Left renal pelvis (tissue), 4 donors: ENCODE data around the gene GHRHR. TPM values are rescaled to one million over a fixed set of nuclear protein-coding genes. Genes with fewer than 3 reads are reported as not detected.

ENCODE experiments used
- DNase-seq, 4 donors: peaks; one replicate each; pipeline ENCODE4 v3.0.0-alpha.2; 2013; ENCODE audit warnings: low read depth in 4 of 4, low spot score in 3 of 4
- polyA plus RNA-seq, 4 donors: library from polyadenylated mRNA; unstranded; fragments of 120-200 nt; gene quantifications; one replicate each; pipeline ENCODE4 v1.2.1, GENCODE V29; 2013; ENCODE audit not compliant: insufficient read length in 4 of 4

GHRHR gene
- polyA plus RNA-seq, 4 donors, result 0.20 to 0.40 (median 0.23) TPM; not detected in 1

DNA sequence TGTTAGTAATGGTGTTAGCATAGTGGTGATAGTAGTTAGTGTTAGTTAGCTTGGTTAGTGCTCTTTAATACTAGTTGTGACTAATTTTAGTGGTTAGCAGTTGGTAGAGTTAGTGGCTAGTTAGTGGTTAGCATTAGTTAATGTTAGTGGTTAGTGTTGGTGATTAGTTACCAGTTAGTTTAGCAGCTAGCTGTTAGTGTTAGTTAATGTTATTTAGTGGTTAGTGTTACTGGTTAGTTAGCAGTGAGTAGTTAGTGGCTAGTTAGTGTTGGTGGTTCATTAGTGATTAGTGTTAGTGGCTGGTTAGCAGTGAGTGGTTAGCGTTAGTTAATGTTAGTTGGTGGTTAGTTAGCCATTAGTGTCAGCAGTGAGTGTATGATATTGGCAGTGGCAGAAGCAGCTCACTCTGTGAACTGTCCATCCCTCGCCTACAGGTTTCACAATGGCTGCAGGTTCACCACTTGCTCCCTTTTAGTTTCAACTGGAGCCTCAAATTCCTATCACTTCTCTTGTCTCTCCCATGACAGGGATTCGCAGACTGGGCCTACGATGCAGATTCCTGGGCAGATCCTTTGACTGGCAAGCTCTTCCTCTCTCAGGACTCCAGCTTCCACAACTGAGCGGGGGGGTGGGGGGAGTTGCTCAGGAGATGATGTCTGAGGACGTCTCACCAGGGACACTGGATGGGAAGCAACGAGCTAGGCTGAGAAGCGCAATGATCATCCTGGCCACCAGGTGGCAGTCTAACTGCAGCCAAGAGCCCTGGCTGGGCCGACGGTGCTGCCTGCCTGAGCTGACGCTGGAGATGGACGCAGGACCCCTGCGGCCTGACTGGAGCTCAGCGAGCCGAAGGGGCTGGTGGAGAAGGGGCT lies 19.5 kb downstream of the GHRHR start:
- peak; percentile 53 to 65 (median 64) for DNase-seq

GRCh38 chr7:30983914-30984247 lies 20.1 kb downstream of the GHRHR start:
- DNase-seq, result no peak

DNA sequence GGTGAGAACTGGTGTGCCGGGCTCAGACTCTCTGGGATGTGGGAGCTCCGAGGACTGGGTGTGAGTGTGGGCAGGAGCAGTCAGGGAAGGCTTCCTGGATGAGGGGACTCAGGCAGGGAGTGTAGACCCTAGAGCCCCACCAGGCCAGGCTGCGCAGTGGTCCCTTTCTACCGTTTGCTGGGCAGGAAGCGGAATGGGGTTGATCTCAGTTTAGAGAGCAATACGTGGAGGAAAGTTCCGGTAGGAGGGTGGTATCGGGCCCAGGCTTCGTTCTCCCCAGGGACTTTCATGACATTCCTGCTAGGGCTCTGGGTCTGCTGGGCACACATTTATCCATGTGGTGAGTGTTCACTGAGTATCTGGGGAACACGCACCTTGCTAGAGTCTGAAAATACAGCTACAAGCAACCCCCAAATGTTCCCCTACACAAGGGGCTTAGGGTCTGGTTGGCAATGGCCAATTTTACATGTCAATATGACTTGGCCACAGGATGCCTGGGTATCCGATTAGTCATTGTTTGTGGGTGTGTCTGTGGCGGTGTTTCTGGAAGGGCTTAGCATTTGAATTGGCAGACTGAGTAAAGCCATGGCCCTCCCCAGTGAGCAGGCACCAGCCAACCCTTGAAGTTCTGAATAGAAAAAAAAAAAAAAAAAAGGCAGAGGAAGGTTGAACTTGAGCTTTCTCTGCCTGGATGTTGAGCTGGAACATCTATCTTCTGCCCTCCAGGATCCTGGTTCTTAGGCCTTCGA lies 20.8 kb downstream of the GHRHR start:
- no peak for DNase-seq

- DNase-seq, result no peak
Measured at GRCh38 chr7:30985756-30986155, 22.0 kb downstream of the GHRHR start.

GRCh38 chr7:30986331-30986730 lies 22.6 kb downstream of the GHRHR start:
- DNase-seq, result no peak

DNA sequence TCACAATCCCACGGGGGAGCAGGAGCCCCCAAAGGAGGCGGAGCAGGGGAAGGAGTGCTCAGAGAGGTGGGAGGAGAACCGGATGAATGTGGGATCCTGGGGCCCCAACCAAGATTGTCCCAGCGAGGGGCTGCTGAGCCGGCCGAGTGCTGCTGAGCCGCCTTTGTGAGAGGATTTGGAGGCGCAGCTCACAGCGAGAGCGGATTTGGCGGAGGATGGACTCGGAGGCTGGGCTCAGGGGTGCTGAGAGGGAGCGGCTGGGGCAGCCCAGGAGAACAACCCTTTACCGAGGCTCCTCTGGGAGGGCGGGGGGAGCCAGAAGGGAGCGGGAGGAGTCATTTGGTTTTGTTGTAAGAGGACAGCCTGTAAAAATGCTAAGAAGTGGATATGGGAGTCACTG lies 23.0 kb downstream of the GHRHR start:
- DNase-seq, result no peak

- DNase-seq, result no peak
Measured at GRCh38 chr7:30987178-30987577, 23.4 kb downstream of the GHRHR start.

- DNase-seq, result no peak
Measured at GRCh38 chr7:30987936-30988335, 24.2 kb downstream of the GHRHR start.

- DNase-seq, result peak in 2 of 4 donors; percentile 10 to 25
Measured at GRCh38 chr7:30988351-30989005, 24.7 kb downstream of the GHRHR start.

DNA sequence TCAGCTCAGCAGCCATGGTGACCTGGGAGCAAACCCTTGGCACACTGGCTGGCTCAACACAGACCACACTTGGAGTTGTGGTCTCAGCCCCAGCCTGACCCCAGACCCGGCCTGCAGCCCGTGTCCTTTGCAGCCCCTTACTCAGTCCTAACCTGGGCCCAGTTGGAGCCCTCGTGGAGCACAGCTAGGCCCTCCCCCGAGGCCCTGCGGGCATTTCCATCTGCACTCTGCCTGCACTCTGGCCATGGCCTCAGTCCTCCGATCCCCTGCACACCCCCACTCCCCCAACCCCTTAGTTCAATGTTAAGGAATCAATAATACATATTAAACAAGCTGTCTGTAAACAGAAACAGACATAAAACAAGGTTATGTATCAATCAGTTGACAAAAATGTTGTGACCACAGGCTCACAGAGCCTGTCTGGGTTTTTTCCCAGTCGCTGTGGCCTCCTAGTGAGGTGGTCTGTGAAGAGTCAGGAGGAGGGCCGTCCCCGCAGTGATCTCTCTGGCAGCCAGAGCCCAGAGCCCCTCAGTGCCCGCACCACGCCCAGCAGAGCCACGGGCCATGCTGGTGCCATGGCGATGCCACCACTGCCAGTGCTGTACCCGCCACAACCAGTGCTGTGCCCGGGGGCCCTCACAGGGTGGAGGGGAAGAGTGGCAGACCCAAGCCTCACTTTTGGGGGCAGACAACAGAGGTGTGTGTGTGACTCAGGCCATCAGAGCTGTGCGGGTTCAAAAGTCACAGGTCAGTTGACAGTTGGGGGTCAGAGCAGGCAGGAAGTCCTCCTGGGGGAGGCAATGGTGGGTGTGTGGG lies 25.5 kb downstream of the GHRHR start:
- no peak for DNase-seq

- DNase-seq, result no peak
Measured at GRCh38 chr7:30989824-30990672, 26.3 kb downstream of the GHRHR start.

DNA sequence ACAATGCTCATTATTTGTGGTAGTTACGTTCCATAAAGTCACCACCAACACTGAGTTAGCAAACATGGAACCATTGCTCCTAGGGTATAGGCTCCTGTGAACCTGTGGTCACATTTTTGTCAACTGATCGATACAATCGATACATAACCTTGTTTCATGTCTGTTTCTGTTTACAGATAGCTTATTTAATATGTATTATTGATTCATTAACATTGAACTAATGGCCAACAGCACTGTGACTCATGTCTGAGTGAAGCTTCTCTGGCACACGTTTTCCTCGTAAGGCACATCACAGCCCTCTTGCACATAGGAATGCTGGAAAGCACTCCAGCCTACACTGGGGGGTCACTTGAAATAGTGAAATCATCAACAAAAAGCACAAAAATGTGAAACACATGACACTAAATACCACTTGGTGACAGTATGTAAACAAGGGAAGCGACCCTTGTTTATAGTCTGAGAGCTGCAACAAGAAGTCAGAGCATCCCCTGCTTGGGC lies 27.0 kb downstream of the GHRHR start:
- no peak for DNase-seq

- DNase-seq, result no peak
Measured at GRCh38 chr7:30992414-30992813, 28.7 kb downstream of the GHRHR start.

GRCh38 chr7:30994206-30995100 lies 30.7 kb downstream of the GHRHR start:
- DNase-seq, result no peak

DNA sequence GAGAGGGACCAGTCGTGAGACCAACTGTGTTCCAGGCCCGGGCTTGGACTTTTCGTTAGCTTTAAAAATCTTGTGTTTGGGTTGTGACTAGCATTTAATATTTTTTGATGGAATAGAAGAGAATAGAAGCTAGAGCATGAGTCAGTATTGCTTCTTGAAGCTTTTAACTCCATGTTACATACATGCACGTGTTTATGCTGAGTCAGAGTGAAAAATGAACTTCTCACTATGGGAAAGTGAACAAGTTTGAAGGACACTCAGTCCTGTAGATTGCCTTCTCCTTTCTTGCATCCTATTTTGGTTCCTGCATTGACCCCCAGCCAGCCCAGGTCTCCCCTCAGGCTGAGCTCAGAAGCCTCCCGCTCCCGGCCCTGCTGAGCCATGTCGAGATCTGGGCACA lies 31.8 kb downstream of the GHRHR start:
- no peak for DNase-seq

DNA sequence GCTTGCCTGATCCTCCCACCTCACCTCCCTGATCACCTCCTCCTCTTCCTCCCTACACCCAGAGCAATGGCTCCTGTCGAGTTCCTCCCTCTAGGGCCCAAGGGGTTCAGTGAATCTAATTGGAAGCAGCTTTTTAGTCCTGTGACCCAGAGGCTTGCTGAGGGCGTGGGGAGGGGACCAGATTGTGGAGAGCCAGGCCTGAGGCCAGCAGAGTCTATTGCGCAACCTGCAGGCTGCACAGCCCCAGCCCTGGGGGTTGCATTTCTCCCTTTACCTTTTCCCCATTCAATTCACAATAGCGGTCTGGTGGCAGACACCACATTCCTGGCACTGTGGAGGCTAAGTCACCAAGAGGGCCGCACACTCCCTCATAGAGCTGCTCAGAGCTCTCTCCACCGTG lies 32.5 kb downstream of the GHRHR start:
- DNase-seq, result no peak

DNA sequence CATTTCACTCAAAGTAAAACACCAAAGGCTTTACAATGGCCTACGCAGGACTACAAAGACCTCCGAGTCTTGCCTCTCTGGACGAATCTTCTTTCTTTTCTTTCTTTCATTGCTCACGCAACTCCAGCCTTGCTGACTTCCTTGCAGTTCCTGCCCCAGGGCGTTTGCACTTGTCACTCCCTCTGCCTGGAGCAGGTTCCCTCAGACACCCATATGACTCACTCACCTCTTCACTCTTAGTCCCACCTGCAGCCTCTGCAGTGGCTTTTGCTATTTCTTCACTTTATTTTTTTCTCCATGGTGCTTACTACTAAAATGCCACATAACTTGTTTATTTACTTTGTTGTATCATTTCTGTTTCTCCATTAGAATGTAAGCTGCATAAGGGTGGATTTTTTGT lies 33.1 kb downstream of the GHRHR start:
- no peak for DNase-seq

DNA sequence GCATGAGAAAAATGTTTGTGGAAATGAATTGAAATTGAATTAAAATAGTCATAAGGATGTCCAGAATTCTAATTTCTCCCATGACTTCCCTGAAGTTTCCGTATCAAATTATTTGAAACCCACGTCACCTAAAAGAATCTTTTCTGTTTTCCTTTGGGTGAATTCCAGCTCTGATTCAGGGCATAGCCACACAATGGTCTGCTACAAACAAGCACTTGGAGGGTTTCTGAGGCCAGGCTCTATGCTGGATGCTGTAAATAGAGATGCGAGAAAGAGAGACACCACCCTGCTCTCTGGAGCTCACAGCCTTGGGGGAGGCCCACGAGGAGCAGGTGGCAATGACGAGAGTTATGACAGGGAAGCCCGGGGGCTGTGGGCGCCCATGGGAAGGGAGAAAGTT lies 33.6 kb downstream of the GHRHR start:
- DNase-seq, result no peak

- no peak for DNase-seq
Measured at GRCh38 chr7:30998180-30998579, 34.4 kb downstream of the GHRHR start.
